WTC11 (cell line): Measurements from ENCODE around the gene NLGN3. TPM values are rescaled to one million over a fixed set of nuclear protein-coding genes. Genes with fewer than 3 reads are reported as not detected.

Experiments
- ATAC-seq: fragments of 200-7000 bp; cut with Tn5 transposase; 2 replicates; pipeline ENCODE4 v1.10.0; 2021; ENCODE audit warnings: mild to moderate bottlenecking, moderate library complexity
- CTCF ChIA-PET: fragments of 300-600 bp; sonication (Branson Sonifier 250); formaldehyde crosslinking; loops from one replicate; lab custom pipeline; 2021; ENCODE audit warnings: antibody characterized with exemption; lab: Charles Lee
- POLR2A ChIA-PET: fragments of 350-600 bp; sonication (Branson Sonifier 250); formaldehyde crosslinking; loops from one replicate; lab custom pipeline; 2021; ENCODE audit warnings: antibody characterized with exemption; lab: Charles Lee
- DNase-seq: peaks from one replicate; pipeline ENCODE4 v3.0.0; 2021; ENCODE audit warnings: low spot score
- H3K27ac Mint-ChIP-seq: 2 replicates; pipeline ENCODE4 v1.8.0; 2021; ENCODE audit warnings: mixed read lengths
- H3K27me3 Mint-ChIP-seq: 2 replicates; pipeline ENCODE4 v1.8.0; 2021; ENCODE audit warnings: low read depth, mild to moderate bottlenecking, moderate library complexity, mixed read lengths
- H3K36me3 Mint-ChIP-seq: 2 replicates; pipeline ENCODE4 v1.8.0; 2021; ENCODE audit warnings: mixed read lengths
- H3K4me1 Mint-ChIP-seq: 2 replicates; pipeline ENCODE4 v1.8.0; 2022; ENCODE audit warnings: mixed read lengths
- H3K4me3 Mint-ChIP-seq: 2 replicates; pipeline ENCODE4 v1.8.0; 2021; ENCODE audit warnings: mild to moderate bottlenecking, moderate library complexity, mixed read lengths
- H3K9me3 Mint-ChIP-seq: 2 replicates; pipeline ENCODE4 v1.8.0; 2021; ENCODE audit warnings: mixed read lengths
- CREM ChIP-seq: sonication (generic); formaldehyde crosslinking; IDR thresholded peaks from 2 replicates; pipeline ENCODE4 v1.8.1; 2022; ENCODE audit warnings: mild to moderate bottlenecking, missing genetic modification reagents, moderate library complexity
- ESRRA ChIP-seq: sonication (generic); formaldehyde crosslinking; IDR thresholded peaks from 2 replicates; pipeline ENCODE4 v1.8.1; 2022; ENCODE audit warnings: mild to moderate bottlenecking, missing genetic modification reagents, borderline replicate concordance
- FOXK1 ChIP-seq: sonication (generic); formaldehyde crosslinking; IDR thresholded peaks from 2 replicates; pipeline ENCODE4 v1.8.0; 2022; ENCODE audit warnings: mild to moderate bottlenecking, moderate library complexity, missing genetic modification reagents
- GTF2I ChIP-seq: fragments of 250-450 bp; sonication (Bioruptor Pico); conservative IDR thresholded peaks from 2 replicates; pipeline ENCODE4 v1.4.0; 2021; ENCODE audit warnings: mild to moderate bottlenecking
- JUN ChIP-seq: sonication (generic); formaldehyde crosslinking; IDR thresholded peaks from 2 replicates; pipeline ENCODE4 v1.8.0; 2023; ENCODE audit warnings: mild to moderate bottlenecking, missing genetic modification reagents
- NFYB ChIP-seq: sonication (generic); formaldehyde crosslinking; conservative IDR thresholded peaks from 2 replicates; pipeline ENCODE4 v1.8.0; 2022; ENCODE audit warnings: low read depth, missing genetic modification reagents
- ZNF263 ChIP-seq: sonication (generic); formaldehyde crosslinking; IDR thresholded peaks from 2 replicates; pipeline ENCODE4 v1.8.1; 2022; ENCODE audit warnings: low read depth, mild to moderate bottlenecking, moderate library complexity, missing genetic modification reagents
- total RNA-seq: library from RNA; stranded (reverse); gene quantifications from 3 replicates; pipeline ENCODE4 v1.2.3, GENCODE V29; 2021
- TF ChIP-seq, protein P1 (sequence below): sonication (generic); formaldehyde crosslinking; IDR thresholded peaks from 2 replicates; pipeline ENCODE4 v1.8.0; 2023; ENCODE audit warnings: mild to moderate bottlenecking, missing genetic modification reagents
- TF ChIP-seq, protein P2 (sequence below): sonication (generic); formaldehyde crosslinking; conservative IDR thresholded peaks from 2 replicates; pipeline ENCODE4 v1.8.1; 2022; ENCODE audit warnings: mild to moderate bottlenecking, missing genetic modification reagents
- TF ChIP-seq, protein P3 (sequence below): sonication (generic); formaldehyde crosslinking; IDR thresholded peaks from 2 replicates; pipeline ENCODE4 v1.8.1; 2022; ENCODE audit warnings: low read depth, missing genetic modification reagents, borderline replicate concordance
- TF ChIP-seq, protein P4 (sequence below): fragments of 250-450 bp; sonication (Bioruptor Pico); IDR thresholded peaks from 2 replicates; pipeline ENCODE4 v1.9.0; 2021; ENCODE audit warnings: mild to moderate bottlenecking
- TF ChIP-seq, protein P5 (sequence below): sonication (generic); formaldehyde crosslinking; IDR thresholded peaks from 2 replicates; pipeline ENCODE4 v1.8.0; 2022; ENCODE audit warnings: mild to moderate bottlenecking, missing genetic modification reagents
- TF ChIP-seq, protein P6 (sequence below): sonication (generic); formaldehyde crosslinking; IDR thresholded peaks from 2 replicates; pipeline ENCODE4 v1.8.0; 2022; ENCODE audit warnings: mild to moderate bottlenecking, missing genetic modification reagents
- TF ChIP-seq, protein P7 (sequence below): sonication (generic); formaldehyde crosslinking; IDR thresholded peaks from 2 replicates; pipeline ENCODE4 v1.8.0; 2023; ENCODE audit warnings: missing genetic modification reagents
- TF ChIP-seq, protein P8 (sequence below): sonication (generic); formaldehyde crosslinking; IDR thresholded peaks from 2 replicates; pipeline ENCODE4 v1.8.1; 2023; ENCODE audit warnings: mild to moderate bottlenecking, missing genetic modification reagents, borderline replicate concordance
- TF ChIP-seq, protein P9 (sequence below): sonication (generic); formaldehyde crosslinking; IDR thresholded peaks from 2 replicates; pipeline ENCODE4 v1.8.0; 2023; ENCODE audit warnings: missing genetic modification reagents, mild to moderate bottlenecking, borderline replicate concordance

NLGN3 gene
- total RNA-seq, 1 experiment from 2014 or later, result 10.8 TPM

DNA sequence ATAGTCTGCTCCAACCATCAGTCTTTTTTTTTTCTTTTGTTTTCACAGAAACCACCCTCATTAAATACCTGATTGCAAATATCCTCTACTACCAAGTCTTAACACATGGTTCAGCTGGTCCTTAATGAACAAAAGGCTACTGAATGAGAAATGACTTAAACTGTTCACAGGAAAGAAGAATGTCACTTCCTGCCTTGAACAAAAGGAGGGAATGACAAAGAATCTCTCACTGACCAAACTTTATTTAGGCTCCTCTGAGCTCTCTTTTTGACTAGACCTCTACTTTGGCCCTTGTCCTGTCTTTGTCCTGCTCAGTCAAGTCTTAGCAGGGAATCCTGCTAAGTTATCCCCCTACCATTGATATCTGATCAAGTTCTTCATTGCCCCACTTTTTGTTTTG lies 46.6 kb downstream of the NLGN3 start:
- peaks cover 18% of the 10 kb centered on the region for H3K4me1 Mint-ChIP-seq
- no peaks in the 10 kb centered on the region for H3K36me3 Mint-ChIP-seq
- peak overlapping the region; percentile 86 for H3K27ac Mint-ChIP-seq
- TF ChIP-seq GTF2I (CRISPR knock-in tag), result no peak
- TF ChIP-seq, protein P1, sequence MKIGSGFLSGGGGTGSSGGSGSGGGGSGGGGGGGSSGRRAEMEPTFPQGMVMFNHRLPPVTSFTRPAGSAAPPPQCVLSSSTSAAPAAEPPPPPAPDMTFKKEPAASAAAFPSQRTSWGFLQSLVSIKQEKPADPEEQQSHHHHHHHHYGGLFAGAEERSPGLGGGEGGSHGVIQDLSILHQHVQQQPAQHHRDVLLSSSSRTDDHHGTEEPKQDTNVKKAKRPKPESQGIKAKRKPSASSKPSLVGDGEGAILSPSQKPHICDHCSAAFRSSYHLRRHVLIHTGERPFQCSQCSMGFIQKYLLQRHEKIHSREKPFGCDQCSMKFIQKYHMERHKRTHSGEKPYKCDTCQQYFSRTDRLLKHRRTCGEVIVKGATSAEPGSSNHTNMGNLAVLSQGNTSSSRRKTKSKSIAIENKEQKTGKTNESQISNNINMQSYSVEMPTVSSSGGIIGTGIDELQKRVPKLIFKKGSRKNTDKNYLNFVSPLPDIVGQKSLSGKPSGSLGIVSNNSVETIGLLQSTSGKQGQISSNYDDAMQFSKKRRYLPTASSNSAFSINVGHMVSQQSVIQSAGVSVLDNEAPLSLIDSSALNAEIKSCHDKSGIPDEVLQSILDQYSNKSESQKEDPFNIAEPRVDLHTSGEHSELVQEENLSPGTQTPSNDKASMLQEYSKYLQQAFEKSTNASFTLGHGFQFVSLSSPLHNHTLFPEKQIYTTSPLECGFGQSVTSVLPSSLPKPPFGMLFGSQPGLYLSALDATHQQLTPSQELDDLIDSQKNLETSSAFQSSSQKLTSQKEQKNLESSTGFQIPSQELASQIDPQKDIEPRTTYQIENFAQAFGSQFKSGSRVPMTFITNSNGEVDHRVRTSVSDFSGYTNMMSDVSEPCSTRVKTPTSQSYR (CRISPR knock-in tag), result no peak
- TF ChIP-seq, protein P2, sequence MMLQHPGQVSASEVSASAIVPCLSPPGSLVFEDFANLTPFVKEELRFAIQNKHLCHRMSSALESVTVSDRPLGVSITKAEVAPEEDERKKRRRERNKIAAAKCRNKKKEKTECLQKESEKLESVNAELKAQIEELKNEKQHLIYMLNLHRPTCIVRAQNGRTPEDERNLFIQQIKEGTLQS (CRISPR knock-in tag), result no peak
- TF ChIP-seq, protein P3, sequence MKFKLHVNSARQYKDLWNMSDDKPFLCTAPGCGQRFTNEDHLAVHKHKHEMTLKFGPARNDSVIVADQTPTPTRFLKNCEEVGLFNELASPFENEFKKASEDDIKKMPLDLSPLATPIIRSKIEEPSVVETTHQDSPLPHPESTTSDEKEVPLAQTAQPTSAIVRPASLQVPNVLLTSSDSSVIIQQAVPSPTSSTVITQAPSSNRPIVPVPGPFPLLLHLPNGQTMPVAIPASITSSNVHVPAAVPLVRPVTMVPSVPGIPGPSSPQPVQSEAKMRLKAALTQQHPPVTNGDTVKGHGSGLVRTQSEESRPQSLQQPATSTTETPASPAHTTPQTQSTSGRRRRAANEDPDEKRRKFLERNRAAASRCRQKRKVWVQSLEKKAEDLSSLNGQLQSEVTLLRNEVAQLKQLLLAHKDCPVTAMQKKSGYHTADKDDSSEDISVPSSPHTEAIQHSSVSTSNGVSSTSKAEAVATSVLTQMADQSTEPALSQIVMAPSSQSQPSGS, result no peak
- no peak for TF ChIP-seq CREM
- no peak for TF ChIP-seq ESRRA
- TF ChIP-seq FOXK1 (CRISPR knock-in tag), result no peak
- TF ChIP-seq ZNF263 (CRISPR knock-in tag), result no peak
- TF ChIP-seq, protein P4, sequence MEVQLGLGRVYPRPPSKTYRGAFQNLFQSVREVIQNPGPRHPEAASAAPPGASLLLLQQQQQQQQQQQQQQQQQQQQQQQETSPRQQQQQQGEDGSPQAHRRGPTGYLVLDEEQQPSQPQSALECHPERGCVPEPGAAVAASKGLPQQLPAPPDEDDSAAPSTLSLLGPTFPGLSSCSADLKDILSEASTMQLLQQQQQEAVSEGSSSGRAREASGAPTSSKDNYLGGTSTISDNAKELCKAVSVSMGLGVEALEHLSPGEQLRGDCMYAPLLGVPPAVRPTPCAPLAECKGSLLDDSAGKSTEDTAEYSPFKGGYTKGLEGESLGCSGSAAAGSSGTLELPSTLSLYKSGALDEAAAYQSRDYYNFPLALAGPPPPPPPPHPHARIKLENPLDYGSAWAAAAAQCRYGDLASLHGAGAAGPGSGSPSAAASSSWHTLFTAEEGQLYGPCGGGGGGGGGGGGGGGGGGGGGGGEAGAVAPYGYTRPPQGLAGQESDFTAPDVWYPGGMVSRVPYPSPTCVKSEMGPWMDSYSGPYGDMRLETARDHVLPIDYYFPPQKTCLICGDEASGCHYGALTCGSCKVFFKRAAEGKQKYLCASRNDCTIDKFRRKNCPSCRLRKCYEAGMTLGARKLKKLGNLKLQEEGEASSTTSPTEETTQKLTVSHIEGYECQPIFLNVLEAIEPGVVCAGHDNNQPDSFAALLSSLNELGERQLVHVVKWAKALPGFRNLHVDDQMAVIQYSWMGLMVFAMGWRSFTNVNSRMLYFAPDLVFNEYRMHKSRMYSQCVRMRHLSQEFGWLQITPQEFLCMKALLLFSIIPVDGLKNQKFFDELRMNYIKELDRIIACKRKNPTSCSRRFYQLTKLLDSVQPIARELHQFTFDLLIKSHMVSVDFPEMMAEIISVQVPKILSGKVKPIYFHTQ (CRISPR knock-in tag), result no peak
- TF ChIP-seq, protein P5, sequence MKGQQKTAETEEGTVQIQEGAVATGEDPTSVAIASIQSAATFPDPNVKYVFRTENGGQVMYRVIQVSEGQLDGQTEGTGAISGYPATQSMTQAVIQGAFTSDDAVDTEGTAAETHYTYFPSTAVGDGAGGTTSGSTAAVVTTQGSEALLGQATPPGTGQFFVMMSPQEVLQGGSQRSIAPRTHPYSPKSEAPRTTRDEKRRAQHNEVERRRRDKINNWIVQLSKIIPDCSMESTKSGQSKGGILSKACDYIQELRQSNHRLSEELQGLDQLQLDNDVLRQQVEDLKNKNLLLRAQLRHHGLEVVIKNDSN (CRISPR knock-in tag), result no peak
- H3K4me3 Mint-ChIP-seq, result no peak overlapping the region
- ChIA-PET POLR2A (no interaction called here), CTCF (no interaction called here)
- 0 out of 2 replicates have a peak, but pooled peaks cover 6% of the 10 kb centered on the region for H3K9me3 Mint-ChIP-seq
- DNase-seq (no peak), ATAC-seq (peak; percentile 58)
- H3K27me3 Mint-ChIP-seq, result no peaks in the 10 kb centered on the region

DNA sequence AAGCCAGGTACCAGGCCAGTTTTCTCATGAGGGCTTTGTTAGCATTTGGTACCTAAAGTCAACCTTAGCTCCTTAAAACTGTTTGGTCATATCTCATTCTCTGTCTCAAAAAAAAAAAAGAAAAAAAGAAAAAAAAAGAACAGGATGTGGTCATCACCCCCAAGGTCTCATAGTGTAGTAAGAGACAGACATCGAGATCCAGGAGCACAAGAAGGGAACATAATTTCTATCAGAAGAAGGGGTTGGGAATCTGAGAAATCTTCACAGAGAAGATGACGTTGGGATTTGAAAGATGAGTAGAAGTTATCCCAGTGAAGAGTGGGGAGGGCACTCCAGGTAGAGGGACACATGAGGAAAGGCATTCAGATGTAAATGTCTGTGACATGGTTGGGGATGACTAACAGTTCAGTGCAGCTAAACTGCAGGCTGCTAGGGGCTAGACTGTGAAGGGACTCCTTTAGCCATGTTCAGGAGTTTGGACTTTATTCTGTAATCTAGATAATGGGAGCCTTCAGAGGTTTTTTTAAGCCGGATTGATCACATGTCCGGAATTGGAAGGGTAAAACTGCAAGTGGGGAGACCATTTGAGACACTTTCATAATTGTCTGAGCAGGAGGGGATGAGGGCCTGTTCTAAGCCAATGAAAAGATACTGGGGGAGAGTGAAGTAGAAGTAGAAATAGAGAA lies 51.5 kb downstream of the NLGN3 start:
- ChIA-PET POLR2A (no interaction called here), CTCF (interaction anchor here (0.6 kb wide), 1 partner anchor 198 kb away, joined by 3 read pairs; no protein-coding TSS in a partner anchor)
- 0 out of 2 replicates have a peak, but pooled peaks cover under 1% of the 10 kb centered on the region for H3K9me3 Mint-ChIP-seq
- peak; percentile 93 for ATAC-seq
- peaks cover 27% of the 10 kb centered on the region for H3K4me1 Mint-ChIP-seq
- no peaks in the 10 kb centered on the region for H3K27me3 Mint-ChIP-seq
- H3K36me3 Mint-ChIP-seq, result no peaks in the 10 kb centered on the region
- H3K27ac Mint-ChIP-seq, result peak overlapping the region; percentile 85
- H3K4me3 Mint-ChIP-seq, result peak overlapping the region; percentile 11; the same call in 1 of the 2 replicates
- no peak for DNase-seq
- TF ChIP-seq, protein P6, sequence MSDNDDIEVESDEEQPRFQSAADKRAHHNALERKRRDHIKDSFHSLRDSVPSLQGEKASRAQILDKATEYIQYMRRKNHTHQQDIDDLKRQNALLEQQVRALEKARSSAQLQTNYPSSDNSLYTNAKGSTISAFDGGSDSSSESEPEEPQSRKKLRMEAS, result no peak
- no peak for TF ChIP-seq JUN (CRISPR knock-in tag)
- TF ChIP-seq, protein P7, sequence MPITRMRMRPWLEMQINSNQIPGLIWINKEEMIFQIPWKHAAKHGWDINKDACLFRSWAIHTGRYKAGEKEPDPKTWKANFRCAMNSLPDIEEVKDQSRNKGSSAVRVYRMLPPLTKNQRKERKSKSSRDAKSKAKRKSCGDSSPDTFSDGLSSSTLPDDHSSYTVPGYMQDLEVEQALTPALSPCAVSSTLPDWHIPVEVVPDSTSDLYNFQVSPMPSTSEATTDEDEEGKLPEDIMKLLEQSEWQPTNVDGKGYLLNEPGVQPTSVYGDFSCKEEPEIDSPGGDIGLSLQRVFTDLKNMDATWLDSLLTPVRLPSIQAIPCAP (CRISPR knock-in tag), result no peak
- TF ChIP-seq, protein P8, sequence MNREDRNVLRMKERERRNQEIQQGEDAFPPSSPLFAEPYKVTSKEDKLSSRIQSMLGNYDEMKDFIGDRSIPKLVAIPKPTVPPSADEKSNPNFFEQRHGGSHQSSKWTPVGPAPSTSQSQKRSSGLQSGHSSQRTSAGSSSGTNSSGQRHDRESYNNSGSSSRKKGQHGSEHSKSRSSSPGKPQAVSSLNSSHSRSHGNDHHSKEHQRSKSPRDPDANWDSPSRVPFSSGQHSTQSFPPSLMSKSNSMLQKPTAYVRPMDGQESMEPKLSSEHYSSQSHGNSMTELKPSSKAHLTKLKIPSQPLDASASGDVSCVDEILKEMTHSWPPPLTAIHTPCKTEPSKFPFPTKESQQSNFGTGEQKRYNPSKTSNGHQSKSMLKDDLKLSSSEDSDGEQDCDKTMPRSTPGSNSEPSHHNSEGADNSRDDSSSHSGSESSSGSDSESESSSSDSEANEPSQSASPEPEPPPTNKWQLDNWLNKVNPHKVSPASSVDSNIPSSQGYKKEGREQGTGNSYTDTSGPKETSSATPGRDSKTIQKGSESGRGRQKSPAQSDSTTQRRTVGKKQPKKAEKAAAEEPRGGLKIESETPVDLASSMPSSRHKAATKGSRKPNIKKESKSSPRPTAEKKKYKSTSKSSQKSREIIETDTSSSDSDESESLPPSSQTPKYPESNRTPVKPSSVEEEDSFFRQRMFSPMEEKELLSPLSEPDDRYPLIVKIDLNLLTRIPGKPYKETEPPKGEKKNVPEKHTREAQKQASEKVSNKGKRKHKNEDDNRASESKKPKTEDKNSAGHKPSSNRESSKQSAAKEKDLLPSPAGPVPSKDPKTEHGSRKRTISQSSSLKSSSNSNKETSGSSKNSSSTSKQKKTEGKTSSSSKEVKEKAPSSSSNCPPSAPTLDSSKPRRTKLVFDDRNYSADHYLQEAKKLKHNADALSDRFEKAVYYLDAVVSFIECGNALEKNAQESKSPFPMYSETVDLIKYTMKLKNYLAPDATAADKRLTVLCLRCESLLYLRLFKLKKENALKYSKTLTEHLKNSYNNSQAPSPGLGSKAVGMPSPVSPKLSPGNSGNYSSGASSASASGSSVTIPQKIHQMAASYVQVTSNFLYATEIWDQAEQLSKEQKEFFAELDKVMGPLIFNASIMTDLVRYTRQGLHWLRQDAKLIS (CRISPR knock-in tag), result no peak
- TF ChIP-seq NFYB (CRISPR knock-in tag), result no peak
- TF ChIP-seq, protein P9, sequence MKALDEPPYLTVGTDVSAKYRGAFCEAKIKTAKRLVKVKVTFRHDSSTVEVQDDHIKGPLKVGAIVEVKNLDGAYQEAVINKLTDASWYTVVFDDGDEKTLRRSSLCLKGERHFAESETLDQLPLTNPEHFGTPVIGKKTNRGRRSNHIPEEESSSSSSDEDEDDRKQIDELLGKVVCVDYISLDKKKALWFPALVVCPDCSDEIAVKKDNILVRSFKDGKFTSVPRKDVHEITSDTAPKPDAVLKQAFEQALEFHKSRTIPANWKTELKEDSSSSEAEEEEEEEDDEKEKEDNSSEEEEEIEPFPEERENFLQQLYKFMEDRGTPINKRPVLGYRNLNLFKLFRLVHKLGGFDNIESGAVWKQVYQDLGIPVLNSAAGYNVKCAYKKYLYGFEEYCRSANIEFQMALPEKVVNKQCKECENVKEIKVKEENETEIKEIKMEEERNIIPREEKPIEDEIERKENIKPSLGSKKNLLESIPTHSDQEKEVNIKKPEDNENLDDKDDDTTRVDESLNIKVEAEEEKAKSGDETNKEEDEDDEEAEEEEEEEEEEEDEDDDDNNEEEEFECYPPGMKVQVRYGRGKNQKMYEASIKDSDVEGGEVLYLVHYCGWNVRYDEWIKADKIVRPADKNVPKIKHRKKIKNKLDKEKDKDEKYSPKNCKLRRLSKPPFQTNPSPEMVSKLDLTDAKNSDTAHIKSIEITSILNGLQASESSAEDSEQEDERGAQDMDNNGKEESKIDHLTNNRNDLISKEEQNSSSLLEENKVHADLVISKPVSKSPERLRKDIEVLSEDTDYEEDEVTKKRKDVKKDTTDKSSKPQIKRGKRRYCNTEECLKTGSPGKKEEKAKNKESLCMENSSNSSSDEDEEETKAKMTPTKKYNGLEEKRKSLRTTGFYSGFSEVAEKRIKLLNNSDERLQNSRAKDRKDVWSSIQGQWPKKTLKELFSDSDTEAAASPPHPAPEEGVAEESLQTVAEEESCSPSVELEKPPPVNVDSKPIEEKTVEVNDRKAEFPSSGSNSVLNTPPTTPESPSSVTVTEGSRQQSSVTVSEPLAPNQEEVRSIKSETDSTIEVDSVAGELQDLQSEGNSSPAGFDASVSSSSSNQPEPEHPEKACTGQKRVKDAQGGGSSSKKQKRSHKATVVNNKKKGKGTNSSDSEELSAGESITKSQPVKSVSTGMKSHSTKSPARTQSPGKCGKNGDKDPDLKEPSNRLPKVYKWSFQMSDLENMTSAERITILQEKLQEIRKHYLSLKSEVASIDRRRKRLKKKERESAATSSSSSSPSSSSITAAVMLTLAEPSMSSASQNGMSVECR, result no peak
